ENCODE measurements around the gene PDZRN3.
"Not testable (repeated sequence)": the region's sequence is repeated elsewhere in the genome, so short reads cannot be mapped to it uniquely, and the experiment has no call there.

The PDZRN3 gene

DNA sequence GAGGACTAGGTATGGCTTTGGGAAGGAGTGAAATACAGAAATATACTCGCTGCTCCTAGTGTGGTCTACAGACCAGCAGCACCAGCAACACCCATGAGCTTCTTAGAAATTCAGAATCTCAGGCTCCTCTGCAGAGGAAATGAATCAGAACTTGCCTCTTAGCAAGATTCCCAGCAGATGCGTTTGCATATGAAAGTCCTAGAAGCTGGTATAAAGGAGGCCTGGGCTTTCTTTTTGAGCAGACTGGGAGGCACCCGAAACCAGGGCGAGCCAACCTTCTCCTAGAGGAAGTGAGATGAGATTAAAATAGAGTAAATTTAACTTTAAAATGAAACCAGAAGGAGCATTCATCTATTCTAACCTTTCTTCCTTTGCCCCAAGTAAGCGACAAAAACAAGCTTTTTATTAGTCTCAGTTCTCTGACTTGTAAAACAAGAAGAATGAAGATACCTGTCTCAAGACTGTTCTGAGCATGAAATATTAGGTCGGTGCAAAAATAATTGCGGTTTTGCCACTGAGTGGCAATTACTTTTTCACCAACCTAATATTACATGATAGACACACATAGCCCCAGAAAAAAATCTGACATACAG, 140.0 kb downstream of the PDZRN3 start:
- no peak for DNase-seq

DNA sequence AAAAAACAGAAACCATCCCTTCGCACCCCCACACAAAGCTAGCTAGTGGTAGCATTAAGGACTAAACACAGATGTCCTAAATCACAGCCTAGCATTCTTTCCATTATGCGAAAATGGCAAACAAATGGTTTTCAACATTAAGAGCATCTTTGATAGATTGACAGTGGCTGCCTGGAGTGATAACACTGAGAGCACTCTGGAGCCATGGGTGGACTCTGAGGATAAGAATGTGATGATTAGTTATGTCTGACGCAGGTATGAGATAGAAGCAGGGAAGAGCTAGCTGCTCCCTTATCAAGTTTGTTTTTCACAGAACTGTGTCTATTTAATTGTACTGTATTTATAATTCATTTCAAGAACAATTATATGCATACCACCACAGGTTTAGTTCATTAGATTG, 142.9 kb downstream of the PDZRN3 start:
- no peak for DNase-seq

DNA sequence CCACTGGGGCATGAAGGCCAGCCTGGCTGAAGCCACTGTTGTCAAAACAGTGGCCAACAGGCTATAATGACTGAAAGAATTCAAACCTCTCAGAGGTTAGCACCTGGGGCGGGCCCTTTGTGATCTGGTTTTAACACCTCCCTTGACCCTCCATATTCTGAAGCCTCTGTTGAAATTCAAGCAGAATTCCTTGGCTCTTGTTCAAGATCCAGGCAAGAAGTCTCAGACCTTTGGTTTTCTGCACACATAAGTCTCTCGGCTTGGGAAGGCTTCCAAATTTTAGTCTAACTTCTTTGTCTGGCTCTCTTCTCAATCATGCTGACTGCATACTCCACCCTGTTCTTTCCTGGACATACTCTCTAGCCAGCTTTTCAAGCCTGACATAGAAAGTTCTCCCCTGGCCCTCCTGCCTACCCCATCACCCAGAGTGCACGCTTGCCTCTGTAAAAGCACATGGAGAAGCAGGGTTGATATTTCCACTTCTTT, 144.5 kb downstream of the PDZRN3 start:
- DNase-seq = no peak

DNA sequence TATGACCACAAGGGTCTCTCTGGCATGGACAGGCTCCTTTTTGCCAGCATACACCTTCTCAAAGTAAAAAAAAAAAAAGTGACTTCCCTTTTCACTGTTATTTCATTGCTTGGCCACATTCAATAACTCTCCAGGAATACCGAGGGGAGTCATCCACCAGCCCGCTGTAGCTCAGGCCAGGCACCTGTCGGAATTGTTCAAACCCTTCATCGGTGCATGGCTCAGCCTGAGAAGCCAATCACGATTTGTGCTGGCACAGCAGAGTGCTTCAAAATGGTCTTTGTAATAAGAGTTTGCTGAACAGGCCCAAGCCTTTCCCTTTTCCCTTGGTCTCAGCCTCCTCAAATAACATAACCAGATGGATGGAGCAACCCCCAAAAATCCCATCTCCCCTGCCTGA, 145.4 kb downstream of the PDZRN3 start:
- DNase-seq = no peak

DNA sequence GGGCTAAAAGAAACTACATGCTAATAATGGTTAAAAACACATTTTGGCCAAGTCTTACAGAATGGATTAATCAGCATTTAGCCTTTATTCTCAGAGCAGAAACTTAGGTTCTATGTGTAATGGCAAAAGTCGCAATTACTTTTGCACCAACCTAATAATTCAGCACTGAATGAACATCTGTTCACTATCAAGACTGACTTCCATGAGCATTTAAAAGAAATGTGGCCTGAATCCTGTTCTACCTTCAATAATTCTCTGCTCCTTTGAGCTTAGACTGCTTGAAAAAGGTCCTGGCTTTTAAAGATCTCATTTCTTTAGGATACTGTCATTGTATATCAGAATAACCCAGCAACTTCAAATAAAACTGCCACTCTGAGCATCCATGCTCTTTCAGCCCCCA, 145.9 kb downstream of the PDZRN3 start:
- DNase-seq = no peak

DNA sequence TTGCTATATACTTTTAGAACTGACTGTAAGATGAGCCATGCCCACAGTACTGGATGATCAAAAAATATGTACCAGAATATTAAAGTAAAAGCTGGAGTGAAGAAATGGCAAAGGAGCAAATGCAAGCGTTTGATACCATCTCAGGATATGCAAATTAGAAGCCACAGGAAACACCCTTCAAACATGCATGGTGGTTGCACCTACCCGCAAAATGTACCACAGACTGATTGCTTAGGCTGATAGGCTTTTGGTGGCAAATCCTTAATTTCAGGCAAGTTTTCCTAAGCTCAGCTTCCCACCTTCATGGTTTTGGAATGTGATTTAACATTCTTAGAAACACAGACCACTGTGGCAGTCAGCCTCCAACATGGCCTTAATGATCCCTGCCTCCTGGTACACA, 149.0 kb downstream of the PDZRN3 start:
- no peak for DNase-seq

DNA sequence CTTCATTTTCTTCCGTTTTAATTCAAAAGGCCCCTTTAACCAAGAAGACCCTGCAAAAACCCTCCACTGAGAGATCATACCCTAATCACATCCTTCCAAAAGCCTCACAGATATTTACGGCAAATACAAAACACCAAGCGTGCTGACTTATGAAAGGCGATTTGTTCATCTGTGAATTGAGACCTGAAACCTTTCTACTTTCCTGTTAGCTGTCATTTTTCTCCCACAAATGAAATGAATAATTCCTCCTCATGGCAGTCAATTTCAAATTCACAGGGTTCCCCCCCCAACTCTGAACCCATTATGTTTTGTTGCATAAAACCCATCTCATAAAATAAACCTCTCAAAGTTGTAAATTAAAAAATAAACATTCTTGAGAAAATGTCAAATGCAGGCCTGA, 149.6 kb downstream of the PDZRN3 start:
- DNase-seq = no peak

DNA sequence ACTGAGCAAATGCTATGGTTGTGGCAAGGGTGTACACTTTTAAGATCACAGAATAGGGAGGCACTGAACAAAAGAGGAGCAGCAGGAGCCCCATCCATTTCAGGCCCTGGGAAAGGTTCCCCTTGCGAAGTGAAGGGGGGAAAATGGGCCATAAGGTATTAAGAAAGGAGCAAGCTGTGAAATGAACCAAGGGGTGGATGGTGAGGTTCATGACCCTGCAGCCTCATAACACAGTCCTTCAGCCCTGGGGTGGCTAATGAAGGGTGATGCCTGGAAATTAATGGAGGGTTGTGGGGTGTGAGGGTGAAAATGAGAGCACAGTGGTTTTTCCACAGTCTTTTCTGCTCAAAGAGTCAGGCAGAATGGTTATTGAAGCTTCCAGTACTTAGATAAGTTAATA, 150.1 kb downstream of the PDZRN3 start:
- DNase-seq = no peak

DNA sequence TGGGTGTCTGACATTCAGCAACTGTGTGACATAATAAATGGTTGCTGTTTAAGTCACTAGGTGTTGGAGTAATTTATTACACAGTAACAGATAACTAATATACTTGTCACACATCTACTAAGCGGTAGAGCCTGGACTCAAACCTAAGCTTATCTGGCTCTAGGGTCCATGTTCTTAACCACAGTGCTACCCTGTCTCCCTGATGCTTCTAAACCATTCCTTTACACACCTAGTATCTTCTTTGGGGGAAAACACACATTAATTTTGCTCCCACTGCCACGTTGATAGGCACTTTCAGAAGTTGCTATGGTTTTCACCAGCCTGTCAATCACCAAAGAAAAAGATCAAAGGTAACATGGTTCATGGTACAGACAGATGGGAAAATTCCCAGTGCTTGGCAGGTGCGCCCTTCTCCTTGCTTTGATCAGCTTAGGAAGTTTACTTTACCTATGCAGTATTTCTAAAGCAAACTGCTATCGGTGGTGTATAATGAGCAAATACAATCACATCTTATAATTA, 150.8 kb downstream of the PDZRN3 start:
- no peak for DNase-seq

DNA sequence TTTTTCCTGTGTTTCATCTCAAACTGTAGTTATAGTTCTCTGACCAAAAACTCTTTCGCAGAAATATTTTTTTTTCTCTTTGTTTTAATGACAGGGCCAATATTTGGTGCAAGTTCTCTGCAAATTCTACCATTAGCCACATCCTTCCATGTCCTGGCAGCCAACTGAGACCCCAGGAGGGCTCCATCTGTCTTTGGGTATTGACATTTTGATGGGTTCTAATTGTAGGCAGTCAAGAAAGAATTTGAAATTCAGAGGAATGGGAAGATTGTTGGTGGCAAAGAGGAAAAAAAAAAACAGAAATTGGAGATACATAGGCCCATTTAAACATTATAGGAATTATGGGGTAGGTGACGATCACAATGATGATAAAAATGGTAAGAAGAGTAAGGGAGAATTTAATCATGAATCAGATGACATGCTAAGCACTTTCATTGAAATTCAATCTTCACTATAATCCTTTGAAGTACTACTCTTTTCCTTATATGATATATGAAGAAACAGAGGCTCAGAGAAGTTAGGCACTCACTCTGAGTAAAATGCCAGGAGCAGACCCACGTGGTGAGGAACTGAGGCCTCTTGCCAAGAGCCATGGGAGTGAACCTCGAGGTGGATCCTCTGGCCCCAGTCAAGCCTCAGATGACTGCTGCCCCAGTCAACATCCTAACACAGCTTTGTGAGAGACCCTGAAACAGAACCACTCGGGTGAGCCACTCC, 151.4 kb downstream of the PDZRN3 start:
- DNase-seq = no peak

DNA sequence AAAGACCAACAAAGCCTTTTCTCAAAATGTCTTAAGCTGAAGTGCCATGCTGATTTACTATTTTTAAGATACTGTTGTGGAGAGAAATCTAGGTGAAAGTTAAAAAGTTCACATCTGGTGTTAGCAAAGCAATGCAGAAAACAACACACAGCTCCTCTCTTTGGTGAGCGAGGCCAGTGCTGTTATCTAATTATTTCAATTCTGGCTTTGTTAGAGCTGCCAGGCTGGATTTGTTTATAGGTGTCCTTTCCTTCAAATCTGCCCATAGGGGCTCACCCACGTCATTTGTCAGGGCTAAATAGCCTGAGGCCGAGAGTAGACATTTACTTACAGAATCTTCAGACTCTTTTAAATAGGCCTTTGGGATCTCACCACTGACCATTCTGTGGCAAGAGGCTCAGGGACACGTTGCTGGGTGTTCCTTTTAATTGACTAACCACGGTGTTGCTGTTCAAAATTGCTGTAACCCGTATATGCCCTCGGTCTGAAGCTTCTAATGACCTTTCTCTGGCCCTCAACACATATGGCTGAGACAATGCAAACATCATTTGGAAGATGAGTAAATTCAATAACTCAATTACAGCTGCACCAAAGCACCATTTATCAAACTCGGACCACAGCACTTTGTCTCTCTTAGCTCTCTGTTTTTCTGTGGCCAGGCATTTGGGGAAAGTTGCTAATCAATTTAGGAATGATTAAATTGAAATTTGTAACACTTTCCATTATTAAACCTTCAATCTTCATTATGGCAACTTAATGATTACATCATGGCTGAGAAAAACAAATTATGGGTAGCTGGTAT, 152.6 kb downstream of the PDZRN3 start:
- no peak for DNase-seq

DNA sequence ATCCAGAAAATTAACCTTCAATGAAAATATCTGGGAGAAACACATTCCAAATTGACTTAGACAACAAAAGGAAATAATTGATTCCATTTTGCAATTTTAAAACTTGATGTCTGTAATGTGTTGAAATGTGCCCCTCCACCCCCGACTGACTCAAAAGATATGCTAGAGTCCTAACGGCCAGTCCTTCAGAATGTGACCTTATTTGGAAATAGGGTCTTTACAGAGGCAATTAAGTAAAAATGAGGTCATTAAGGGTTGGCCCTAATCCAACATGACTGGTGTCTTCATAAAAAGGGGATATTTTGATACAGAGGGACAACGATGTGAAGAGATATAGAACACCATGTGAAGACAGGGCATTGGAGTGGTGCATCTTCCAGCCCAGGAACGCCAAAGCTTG, 153.9 kb downstream of the PDZRN3 start:
- no peak for DNase-seq

DNA sequence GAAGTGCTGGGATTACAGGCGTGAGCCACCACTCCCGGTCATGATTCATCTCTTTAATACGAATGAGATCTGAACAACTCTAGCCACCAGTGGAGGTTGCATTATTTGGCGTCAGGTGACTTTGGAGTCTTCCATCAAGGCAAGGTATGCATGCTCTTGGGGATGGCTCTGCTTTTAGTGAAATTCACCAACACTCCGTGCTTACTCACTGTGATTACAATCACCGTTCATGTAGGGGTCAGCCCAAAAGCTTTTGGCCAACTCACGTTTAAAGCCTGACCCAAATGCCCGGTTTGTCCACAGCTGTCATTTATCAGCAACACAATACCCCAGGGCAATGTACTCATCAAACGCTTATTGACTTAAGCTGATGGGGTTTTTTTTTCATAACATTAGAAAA, 155.4 kb downstream of the PDZRN3 start:
- no peak for DNase-seq

DNA sequence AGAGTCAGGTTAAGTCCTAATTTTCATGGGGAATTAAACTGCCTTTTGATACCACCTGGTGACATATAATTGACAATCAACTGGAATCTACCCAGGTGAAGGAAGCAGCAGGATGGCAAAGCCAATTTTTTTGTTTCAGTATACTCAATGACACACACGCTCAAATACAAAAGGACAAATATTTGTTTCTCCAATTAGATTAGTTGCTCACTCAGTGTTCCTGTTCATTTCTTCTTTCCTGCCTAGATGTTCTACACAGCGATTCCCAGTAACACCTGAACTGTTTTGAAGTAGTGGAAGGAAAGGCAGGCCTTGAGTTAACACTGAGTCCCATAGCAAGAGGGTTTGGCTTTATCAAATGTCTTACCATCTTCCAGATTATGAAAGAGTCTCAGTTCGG, 157.5 kb downstream of the PDZRN3 start:
- DNase-seq = no peak

DNA sequence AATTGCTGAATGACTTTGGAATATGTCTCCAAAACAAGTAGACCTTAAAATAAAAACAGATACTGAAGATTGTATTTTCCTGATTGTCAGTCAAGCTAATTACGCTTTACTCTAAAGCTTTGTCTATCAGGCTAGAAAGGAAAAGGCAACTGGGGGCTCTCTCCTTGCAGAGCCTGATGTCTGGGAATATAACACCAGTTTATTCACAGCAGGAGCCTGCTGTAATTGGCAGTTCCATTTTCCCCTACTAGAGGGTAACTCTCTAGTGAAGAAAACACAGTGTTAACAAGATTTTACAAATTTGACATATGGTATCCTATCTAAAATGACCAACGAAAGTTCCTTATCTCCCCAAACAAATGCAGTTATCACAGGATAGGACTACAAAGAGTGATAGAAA, 158.8 kb downstream of the PDZRN3 start:
- no peak for DNase-seq

DNA sequence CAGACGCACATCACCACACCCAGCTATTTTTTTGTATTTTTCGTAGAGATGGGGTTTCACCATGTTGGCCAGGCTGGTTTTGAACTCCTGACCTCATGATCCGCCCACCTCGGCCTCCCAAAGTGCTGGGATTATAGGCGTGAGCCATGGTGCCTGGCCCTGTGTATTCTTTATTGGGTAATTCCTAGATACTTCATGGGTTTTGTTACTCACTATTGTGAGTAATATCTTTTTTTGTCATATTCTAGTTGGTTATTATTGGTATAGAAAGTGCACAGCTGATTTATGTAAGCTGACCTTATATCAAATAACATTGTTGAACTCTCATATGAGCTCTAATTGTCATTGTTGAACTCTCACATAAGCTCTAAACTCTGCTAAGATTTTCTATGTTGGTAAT, 160.6 kb downstream of the PDZRN3 start:
- not testable (repeated sequence) for DNase-seq

DNA sequence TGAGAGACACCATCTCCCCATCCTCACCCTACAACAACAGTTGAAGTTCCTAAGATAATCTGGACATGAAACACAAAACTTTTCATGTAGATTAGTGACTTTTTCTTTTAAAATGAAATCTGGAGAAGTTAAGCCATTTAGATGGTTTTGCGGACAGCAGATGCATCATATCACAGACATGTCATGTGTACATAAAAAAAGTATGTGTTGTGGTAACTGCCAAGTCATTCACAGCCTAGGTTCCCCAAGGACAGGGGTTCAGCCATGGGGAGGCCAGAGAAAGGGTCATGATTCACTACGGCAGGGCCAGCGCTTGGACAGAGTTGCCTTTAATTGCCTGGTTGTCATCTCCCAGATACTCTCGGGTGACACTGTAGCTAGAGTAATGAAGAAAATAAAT, 163.2 kb downstream of the PDZRN3 start:
- DNase-seq = no peak

DNA sequence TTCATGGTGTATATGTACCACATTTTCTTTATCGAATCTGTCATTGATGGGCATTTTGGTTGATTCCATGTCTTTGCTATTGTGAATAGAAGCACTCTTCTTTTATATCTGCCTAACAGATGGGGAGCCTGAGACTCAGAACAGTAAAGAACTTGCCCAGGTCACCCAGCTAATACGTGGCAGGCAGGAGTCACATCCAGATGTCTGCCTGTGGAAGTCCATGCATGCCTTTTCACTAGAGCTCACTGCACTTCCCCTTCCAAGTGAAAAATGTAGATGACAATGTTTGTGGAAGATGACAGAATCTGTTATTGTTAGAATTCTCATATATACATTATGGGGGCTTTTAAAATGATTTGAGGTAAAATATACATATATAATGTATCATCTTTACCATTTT, 165.0 kb downstream of the PDZRN3 start:
- no peak for DNase-seq

DNA sequence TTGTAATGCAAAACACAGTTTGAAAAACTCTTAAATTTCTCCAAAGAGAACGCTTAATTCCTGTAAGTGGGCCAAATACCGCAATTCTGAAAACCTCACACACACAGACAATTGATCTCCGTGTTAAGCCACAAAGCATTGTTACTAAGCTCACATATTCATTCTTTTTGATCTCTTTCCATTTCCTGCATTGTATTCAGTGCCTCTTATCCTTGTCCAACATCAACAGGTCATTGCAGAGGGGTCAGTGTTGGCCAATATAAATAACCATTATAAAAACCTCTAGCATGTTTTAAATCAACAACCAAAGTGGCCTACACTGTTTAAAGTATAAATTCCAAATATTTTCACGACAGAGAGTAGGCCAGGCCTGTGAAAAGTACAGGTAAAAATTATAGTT, 171.1 kb downstream of the PDZRN3 start:
- no peak for DNase-seq

DNA sequence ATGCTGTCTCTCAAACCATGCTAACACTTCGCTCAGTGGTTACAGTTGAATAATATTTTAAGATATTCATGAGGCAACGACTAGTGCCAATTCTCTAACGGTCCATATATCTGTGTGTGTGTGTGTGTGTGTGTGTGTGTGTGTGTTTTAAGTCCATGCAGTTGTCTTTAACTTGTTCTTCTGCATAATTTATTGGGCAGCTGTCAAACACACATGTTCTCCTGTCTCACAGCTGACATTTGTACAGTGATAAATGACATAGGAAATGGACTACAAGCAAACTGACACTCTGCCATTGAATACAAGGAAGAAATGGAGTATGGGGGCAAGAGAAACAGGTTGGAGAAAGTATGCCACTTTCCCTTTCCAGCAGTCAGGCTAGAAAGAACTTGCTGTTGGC, 172.0 kb downstream of the PDZRN3 start:
- no peak for DNase-seq

DNA sequence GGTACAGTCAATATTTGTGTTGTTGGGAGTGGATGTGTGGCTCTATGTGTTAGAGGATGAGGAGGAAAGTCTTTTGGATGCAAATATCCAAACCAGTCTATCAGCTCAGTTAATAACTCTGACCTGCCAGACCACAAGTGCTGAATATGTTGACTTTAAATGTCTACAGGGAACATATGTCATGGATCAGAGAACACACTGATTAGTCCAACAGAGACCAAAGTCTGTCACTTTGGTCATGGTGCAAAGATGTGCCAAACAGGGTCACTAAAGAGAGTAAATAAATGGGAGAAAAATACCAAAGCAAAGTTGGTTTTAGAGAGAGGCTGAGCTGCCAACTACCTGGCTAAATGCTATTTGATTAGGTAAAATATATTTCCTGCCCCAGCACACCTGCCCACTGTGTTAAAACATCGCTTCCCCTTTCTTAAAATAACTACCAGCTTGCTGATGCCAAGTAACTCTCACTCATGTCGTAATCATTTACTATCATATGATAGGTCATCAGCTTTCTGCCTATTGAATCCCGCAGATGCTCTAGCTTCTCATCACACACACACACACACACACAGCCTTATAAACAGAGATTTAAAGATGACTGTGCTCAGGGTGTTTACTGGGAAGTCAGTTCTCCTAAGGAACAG, 173.3 kb downstream of the PDZRN3 start:
- no peak for DNase-seq

DNA sequence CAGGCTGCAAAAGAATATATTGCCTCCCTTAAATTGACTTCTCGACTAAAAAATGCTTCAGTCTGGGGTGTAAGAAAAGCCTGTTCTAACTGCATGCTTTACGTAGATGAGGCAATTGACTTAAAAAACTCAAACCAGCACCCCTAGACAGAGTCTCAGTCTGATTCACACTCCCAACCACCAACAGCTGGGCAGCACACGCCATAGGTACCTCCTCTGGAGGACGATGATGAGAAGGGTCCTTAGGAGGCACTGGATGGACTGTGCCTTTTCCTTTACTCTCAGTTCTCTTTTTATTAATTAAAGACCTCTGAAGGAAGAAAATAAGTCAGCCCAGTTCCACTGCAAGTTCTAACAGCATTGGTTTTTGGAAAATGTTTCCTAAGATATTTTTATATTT, 175.0 kb downstream of the PDZRN3 start:
- DNase-seq = no peak

DNA sequence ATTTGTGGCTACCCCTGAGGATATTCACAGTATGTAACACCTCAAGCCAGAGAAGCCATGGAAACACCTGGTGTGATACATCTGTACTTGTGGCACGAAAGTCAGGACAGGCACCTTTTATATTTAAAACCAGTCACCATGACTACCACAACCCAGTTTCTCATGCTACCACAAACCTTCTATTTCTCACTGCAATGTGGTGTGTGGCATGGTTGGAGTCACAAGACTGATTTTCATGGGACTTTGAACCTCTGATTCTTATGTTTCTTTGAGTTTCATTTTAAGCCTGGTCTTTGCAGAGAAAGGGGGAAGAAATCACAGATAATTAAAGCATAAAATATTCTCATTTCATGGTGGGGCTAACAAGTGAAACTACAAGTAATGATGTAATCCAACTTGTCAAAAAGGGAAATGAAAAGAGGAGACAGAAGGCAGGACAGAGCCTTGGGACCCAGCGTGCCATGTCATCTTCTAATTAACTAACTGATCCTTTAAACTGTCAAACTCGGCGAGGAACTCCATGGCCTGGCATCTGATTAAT, 175.9 kb downstream of the PDZRN3 start:
- no peak for DNase-seq

Measured in CD4-positive, alpha-beta T cell treated with Interleukin-4 for 4 hours (primary cell).